Rectal smooth muscle tissue (tissue), 1 donor: ENCODE data around the gene TRIM2.

Experiments
- H3K27ac ChIP-seq: one replicate; pipeline ENCODE4 v1.7.0; 2013; ENCODE audit warnings: low read depth, low read length, inconsistent platforms
- H3K27me3 ChIP-seq: one replicate; pipeline ENCODE4 v1.7.0; 2013; ENCODE audit warnings: low read length; ENCODE audit not compliant: control insufficient read depth, insufficient read depth
- H3K36me3 ChIP-seq: one replicate; pipeline ENCODE4 v1.7.0; 2013; ENCODE audit warnings: low read length; ENCODE audit not compliant: control insufficient read depth, insufficient read depth
- H3K4me1 ChIP-seq: one replicate; pipeline ENCODE4 v1.7.0; 2013; ENCODE audit warnings: low read length; ENCODE audit not compliant: control insufficient read depth, insufficient read depth
- H3K4me3 ChIP-seq: one replicate; pipeline ENCODE4 v1.7.0; 2013; ENCODE audit warnings: low read length
- H3K9ac ChIP-seq: one replicate; pipeline ENCODE4 v1.7.0; 2013; ENCODE audit warnings: low read length

The TRIM2 gene

DNA sequence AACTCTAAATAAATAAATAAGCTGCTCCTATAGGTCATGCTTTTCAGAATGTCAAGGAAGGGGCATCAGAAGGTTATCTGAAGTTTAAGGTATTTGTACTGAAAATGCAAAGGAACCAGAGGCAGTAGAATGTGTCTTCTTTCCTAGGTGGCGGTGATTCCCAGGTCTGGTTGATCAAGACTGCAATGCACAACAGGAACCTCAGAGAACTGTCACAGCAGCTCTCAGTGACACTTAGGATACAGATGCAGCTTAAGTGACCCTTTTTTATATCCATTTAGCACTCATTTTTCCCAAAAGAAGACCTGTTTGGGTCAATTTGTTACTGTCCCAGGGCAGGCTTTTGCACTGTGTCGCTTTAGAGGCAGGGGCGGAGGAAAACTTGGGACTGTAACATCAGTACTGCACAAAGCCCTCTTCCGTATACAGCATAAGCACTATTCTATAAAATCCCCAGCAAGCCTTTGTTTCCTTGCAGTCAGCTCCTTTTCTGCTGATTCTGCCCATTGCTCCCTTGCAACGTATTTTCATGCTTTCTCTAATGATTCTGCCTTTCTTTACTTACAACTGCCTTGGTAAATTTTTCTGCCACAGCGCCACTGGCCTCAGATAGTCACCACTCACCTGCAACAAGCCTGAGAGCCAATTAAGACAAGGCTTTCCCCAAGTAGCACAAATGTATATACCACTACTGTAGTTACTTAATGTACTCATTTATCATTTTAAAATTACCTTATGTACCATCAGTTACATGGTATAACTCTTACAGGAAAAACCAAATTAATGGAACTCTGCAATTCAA, 138.7 kb downstream of the TRIM2 start:
- Histone ChIP-seq H3K4me3 (no peak overlapping the region), H3K27me3 (no peaks in the 10 kb centered on the region), H3K4me1 (no peaks in the 10 kb centered on the region), H3K36me3 (no peaks in the 10 kb centered on the region), H3K27ac (no peak overlapping the region), H3K9ac (no peak overlapping the region)

DNA sequence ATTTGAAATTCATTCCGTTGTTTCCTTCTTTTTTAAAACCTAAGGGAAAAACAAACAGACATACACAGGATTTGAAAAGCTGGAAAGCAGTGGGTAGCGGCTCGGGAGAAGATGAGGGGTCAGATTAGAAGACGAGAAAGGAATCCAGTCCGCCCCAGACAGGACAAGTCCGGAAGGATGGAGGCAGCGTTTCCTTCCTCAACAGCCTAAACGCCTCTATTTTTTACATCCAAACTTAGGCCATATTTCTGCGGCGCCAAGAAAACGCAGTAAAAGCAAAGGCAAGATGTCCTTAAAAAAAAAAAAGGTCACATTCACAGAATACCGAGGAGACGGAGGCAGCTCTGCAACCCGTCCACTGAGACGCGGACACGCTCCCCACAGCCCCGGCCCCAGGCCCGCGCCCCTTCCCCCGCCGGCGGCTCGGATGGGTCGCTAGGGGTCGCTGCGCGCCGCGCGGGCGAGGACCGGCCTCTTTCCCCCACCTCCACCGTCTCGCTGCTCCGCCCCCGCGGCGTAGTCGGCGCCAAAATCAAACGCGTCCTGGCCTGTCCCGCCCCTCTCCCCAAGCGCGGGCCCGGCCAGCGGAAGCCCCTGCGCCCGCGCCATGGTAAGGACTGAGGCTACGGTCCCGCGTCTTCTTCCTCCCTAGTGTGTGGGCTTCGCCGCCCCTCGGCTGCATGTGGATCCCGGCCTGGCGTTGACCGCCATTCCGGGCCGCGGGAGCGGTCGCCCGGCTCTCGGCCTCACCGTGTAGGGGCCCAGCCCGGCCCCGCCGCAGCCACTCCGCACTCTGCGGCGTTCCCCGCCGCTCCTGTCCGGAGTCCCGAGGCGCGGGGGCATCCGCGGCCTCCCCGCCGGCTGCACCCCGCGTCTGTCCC, 140.1 kb downstream of the TRIM2 start, which contains the start of gene MND1:
Gene MND1, plus strand, starts transcription at position 558 of the 881 bp plus-strand sequence. Its CDS starts 50 bp downstream, at position 608.
- Histone ChIP-seq H3K27me3 (no peaks in the 10 kb centered on the region), H3K9ac (peak within 1 kb of the TSS; percentile 34), H3K36me3 (no peaks in the 10 kb centered on the region), H3K4me1 (no peaks in the 10 kb centered on the region), H3K4me3 (peak within 1 kb of the TSS; percentile 79), H3K27ac (no peak within 1 kb of the TSS)

DNA sequence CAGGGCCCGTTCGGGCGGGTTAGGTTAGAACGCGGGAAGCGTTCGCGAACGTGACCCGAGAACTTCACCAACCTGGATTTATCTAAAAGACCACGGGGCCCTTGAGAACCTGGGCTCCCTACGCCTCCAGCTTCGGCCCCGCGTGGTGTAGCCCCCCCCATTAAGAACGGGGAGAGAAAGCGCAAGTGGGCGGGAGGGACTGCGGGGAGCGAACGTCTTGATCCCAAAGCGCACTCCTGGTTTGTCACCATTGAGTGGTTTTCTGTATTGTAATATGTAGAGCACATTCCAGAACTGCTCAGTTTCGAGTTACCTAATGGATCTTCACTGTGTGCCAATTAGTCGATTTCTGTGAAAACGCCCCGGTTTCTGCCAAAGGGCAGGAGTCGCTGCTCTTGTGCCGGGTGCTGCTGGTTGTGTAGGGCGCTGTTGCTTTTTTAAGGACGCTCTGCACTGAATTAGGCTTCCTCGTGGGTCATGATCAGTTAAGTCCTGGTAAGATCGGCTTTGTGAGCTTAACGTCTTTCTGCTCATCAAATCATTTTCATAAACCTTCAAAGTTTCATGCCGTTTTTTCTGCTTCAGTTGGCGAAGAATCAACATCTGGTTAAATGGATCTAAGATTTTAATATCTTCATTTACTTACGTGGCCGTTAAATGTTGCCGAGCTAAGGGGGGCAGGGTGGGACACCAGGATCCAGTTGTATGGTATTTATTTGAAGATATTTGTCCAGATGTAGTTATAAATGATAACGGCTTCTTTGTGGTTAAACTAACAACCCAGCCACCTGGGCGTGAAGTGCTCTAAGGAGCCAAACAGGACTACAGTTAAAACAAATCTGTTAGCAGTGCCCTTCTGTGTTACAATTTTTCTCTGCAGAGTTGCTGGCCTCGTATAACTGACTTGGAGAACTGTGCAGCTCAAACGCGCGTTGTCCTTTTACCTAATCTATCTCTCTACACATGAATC, 141.1 kb downstream of the TRIM2 start:
- Histone ChIP-seq H3K4me3 (peak overlapping the region; percentile 79), H3K9ac (peak overlapping the region; percentile 34), H3K27ac (no peak overlapping the region), H3K4me1 (no peaks in the 10 kb centered on the region), H3K36me3 (no peaks in the 10 kb centered on the region), H3K27me3 (no peaks in the 10 kb centered on the region)

DNA sequence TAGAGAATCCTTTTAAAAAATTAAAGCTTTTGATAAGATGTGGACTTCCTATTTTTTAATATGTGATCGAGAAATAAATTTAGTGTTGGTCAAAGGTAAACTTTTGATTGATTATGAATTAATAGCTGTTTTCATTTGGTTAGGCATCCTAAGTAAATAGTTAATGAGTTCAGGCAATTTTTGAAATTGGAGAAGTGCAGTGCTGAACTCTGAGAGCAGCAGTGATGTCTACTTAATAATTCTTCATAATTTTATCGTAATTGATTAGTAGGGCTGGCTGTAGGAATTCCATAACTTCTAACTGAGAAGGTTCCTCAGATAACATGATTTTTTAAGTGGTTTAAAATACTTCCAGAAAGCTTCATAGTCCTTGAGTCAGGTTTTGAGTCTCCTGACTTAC, 141.8 kb downstream of the TRIM2 start:
- Histone ChIP-seq H3K27me3 (no peaks in the 10 kb centered on the region), H3K9ac (no peak overlapping the region), H3K36me3 (no peaks in the 10 kb centered on the region), H3K27ac (no peak overlapping the region), H3K4me1 (no peaks in the 10 kb centered on the region), H3K4me3 (no peak overlapping the region)

DNA sequence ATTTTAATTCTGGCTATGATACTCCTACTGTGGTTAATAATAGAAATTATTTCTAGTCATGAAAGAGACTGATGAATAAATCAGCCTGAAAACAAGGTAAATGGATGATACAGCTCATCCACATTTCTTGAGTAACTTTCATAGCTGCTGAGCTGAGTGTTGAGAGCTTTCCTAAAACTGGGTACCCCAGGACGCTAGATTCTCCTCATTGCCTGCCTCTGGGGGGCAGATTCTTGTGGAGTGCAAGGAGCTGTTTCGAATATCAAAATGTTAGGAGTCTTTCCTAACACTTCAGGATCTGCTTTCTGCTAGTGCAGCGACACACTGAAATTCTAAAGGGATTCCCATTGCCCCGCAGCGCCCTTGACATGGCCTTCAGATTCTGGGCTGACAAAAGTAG, 142.3 kb downstream of the TRIM2 start:
- Histone ChIP-seq H3K9ac (no peak overlapping the region), H3K36me3 (no peaks in the 10 kb centered on the region), H3K4me3 (no peak overlapping the region), H3K27ac (no peak overlapping the region), H3K4me1 (no peaks in the 10 kb centered on the region), H3K27me3 (no peaks in the 10 kb centered on the region)

DNA sequence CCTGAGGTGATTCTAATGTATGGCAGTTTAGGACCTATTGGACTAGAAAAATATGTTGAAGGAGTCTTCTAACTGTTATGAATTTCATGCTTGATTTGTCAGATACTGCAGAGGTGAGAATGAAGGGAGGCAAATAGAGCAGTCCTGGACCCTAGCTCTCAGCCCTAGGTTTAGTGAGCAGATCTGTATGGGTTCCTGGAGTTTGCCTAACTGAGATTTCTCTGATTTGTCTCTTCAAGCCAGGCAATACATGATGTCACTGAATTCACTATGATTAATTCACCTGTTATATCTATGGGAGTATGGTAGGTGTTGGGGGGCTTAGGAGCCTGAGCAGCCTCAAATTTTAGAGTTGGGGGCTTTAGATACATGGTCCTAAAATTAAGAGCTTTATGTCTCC, 142.9 kb downstream of the TRIM2 start:
- H3K36me3 ChIP-seq = no peaks in the 10 kb centered on the region
- no peak overlapping the region for H3K9ac ChIP-seq
- H3K27ac ChIP-seq = no peak overlapping the region
- no peaks in the 10 kb centered on the region for H3K27me3 ChIP-seq
- no peaks in the 10 kb centered on the region for H3K4me1 ChIP-seq
- H3K4me3 ChIP-seq = no peak overlapping the region

DNA sequence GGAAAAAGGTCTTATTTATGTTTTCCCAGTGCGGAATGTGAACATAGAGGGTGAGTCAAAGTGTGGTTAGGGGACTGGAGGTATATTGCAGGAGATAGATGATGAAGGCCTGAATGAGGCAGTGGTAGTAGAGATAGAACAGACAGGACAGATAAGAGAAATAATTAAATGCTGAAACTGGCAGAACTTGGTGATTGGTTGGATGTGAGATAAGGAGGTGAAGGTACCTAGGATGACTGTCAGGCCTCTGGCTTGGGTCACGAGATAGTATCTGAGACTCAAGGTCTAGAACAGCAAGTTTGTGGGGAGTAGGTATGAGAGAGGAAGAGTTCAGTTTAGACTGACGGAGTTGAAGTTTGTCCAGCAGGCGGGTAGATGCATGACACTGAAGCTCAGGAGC, 143.8 kb downstream of the TRIM2 start:
- Histone ChIP-seq H3K4me3 (no peak overlapping the region), H3K27ac (no peak overlapping the region), H3K4me1 (no peaks in the 10 kb centered on the region), H3K9ac (no peak overlapping the region), H3K36me3 (no peaks in the 10 kb centered on the region), H3K27me3 (no peaks in the 10 kb centered on the region)

GRCh38 chr4:153349206-153349805, 145.1 kb downstream of the TRIM2 start:
- H3K27ac ChIP-seq = no peak overlapping the region
- H3K36me3 ChIP-seq = no peaks in the 10 kb centered on the region
- no peak overlapping the region for H3K4me3 ChIP-seq
- H3K4me1 ChIP-seq = no peaks in the 10 kb centered on the region
- H3K9ac ChIP-seq = no peak overlapping the region
- no peaks in the 10 kb centered on the region for H3K27me3 ChIP-seq

GRCh38 chr4:153362184-153362583, 157.9 kb downstream of the TRIM2 start:
- Histone ChIP-seq H3K27ac (no peak overlapping the region), H3K27me3 (no peaks in the 10 kb centered on the region), H3K4me1 (no peaks in the 10 kb centered on the region), H3K36me3 (no peaks in the 10 kb centered on the region), H3K9ac (no peak overlapping the region), H3K4me3 (no peak overlapping the region)

DNA sequence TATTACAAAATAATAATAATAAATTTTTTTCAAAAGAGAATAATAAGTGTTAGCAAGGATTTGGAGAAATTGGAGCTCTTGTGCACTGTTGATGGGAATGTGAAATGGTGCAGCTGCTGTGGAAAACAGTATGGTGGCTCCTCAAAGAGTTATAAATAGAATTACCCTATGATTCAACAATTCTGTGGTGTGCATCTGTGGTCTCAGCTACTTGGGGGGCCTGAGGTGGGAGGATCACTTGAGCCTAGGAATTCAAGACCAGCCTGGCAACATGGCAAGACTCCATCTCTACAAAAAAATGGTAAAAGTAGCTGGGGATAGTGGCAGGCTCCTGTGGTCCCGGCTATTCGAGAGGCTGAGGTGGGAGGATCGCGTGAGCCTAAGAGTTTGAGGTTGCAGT, 159.8 kb downstream of the TRIM2 start:
- Histone ChIP-seq H3K4me3 (no peak overlapping the region), H3K36me3 (no peaks in the 10 kb centered on the region), H3K9ac (no peak overlapping the region), H3K4me1 (no peaks in the 10 kb centered on the region), H3K27ac (no peak overlapping the region), H3K27me3 (no peaks in the 10 kb centered on the region)

- Histone ChIP-seq H3K36me3 (no peaks in the 10 kb centered on the region), H3K4me1 (no peaks in the 10 kb centered on the region), H3K27ac (no peak overlapping the region), H3K9ac (no peak overlapping the region), H3K27me3 (no peaks in the 10 kb centered on the region), H3K4me3 (no peak overlapping the region)
Measured at GRCh38 chr4:153365003-153365402, 160.8 kb downstream of the TRIM2 start.
